Endothelial cell of umbilical vein (primary cell): ENCODE results near the gene ARFGAP3. TPM values are rescaled to one million over a fixed set of nuclear protein-coding genes. Genes with fewer than 3 reads are reported as not detected.

Source experiments
- BruUV-seq: library from RNA; stranded (reverse); fragments of 400-500 nt; replicated peaks from 2 replicates; lab custom pipeline; 2021; lab: Mats Ljungman, UMichigan
- CTCF ChIA-PET: fragments of 300-600, 350-600 bp; sonication (Branson Sonifier 250); formaldehyde crosslinking; loops from one replicate; lab custom pipeline; 2021; ENCODE audit warnings: antibody characterized with exemption, inconsistent platforms; lab: Charles Lee
- POLR2A ChIA-PET: fragments of 300-600, 350-600 bp; sonication (Branson Sonifier 250); formaldehyde crosslinking; loops from one replicate; lab custom pipeline; 2021; ENCODE audit warnings: antibody characterized with exemption, inconsistent platforms; lab: Charles Lee
- DNase-seq: peaks from one replicate; pipeline ENCODE4 v3.0.0-alpha.2; 2011; ENCODE audit warnings: low read depth, low spot score
- FAIRE-seq: peaks from 2 replicates; lab custom pipeline; 2011; peaks lifted over from hg19 to GRCh38; lab: Jason Lieb, UNC
- H2AFZ ChIP-seq: 2 replicates; pipeline ENCODE4 v1.6.0; 2012; ENCODE audit warnings: low read depth, low read length, control low read depth, inconsistent platforms
- H3K27ac ChIP-seq: 2 replicates; pipeline ENCODE4 v1.5.1; 2011; ENCODE audit warnings: low read depth, mild to moderate bottlenecking, control low read depth, low read length, moderate library complexity; ENCODE audit not compliant: insufficient read depth
- H3K27me3 ChIP-seq, 2 experiments: 2 replicates each; pipeline versions ENCODE4 v1.6.0 to v1.6.1; 2011; ENCODE audit warnings: low read length in 2 of 2, mixed read lengths in 1 of 2; ENCODE audit not compliant: control insufficient read depth in 2 of 2, insufficient read depth in 2 of 2
- H3K36me3 ChIP-seq, 2 experiments: 2 replicates in 1 of 2; 3 replicates in 1 of 2; pipeline ENCODE4 v1.5.1; 2011; ENCODE audit warnings: low read length in 2 of 2, mild to moderate bottlenecking in 1 of 2, moderate library complexity in 1 of 2; ENCODE audit not compliant: control insufficient read depth in 2 of 2, insufficient read depth in 2 of 2; ENCODE audit errors: extremely low read depth in 1 of 2
- H3K4me1 ChIP-seq: 3 replicates; pipeline ENCODE4 v1.5.1; 2011; ENCODE audit warnings: mild to moderate bottlenecking, low read length; ENCODE audit not compliant: control insufficient read depth, insufficient read depth; ENCODE audit errors: extremely low read depth
- H3K4me2 ChIP-seq: 2 replicates; pipeline ENCODE4 v1.6.1; 2011; ENCODE audit warnings: low read length, control low read depth, mixed read lengths; ENCODE audit not compliant: insufficient read depth
- H3K4me3 ChIP-seq, 3 experiments: fragments of 200-600 bp in 1 of 3; sonication (generic), shearing (Covaris generic) in 1 of 3; replicated peaks in 1 of 3; 2 replicates each; pipeline ENCODE4 v1.5.1; 2011 to 2016; ENCODE audit warnings: control low read depth in 3 of 3, low read length in 3 of 3, mild to moderate bottlenecking in 2 of 3, inconsistent platforms in 1 of 3, low read depth in 1 of 3, moderate library complexity in 1 of 3; ENCODE audit not compliant: insufficient read depth in 1 of 3
- H3K79me2 ChIP-seq: 2 replicates; pipeline ENCODE4 v1.6.0; 2012; ENCODE audit warnings: low read length, inconsistent platforms; ENCODE audit not compliant: control insufficient read depth, insufficient read depth
- H3K9ac ChIP-seq: replicated peaks from 2 replicates; pipeline ENCODE3; 2011; ENCODE audit warnings: low read length, control low read depth; ENCODE audit not compliant: insufficient read depth; ENCODE audit errors: extremely low read depth
- H3K9me1 ChIP-seq: replicated peaks from 3 replicates; pipeline ENCODE4 v1.6.0; 2011; ENCODE audit warnings: mild to moderate bottlenecking, low read length; ENCODE audit not compliant: control insufficient read depth, insufficient read depth; ENCODE audit errors: extremely low read depth
- H3K9me3 ChIP-seq: replicated peaks from 2 replicates; pipeline ENCODE4 v1.5.1; 2012; ENCODE audit warnings: low read length, inconsistent platforms; ENCODE audit not compliant: control insufficient read depth, insufficient read depth
- H4K20me1 ChIP-seq: replicated peaks from 2 replicates; pipeline ENCODE3; 2011; ENCODE audit warnings: mild to moderate bottlenecking, low read length; ENCODE audit not compliant: control insufficient read depth, insufficient read depth; ENCODE audit errors: extremely low read depth
- GATA2 ChIP-seq: IDR thresholded peaks from 2 replicates; pipeline ENCODE4 v1.7.0; 2011; ENCODE audit warnings: low read depth, mild to moderate bottlenecking, moderate library complexity, mixed read lengths, low read length; ENCODE audit not compliant: insufficient read length, insufficient read depth
- JUN ChIP-seq: IDR thresholded peaks from 2 replicates; pipeline ENCODE4 v1.6.1; 2011; ENCODE audit warnings: borderline replicate concordance, low read depth; ENCODE audit not compliant: insufficient read length, insufficient read depth
- MAX ChIP-seq: IDR thresholded peaks from 2 replicates; pipeline ENCODE4 v1.6.1; 2011; ENCODE audit not compliant: insufficient read depth, insufficient read length
- POLR2AphosphoS5 ChIP-seq: IDR thresholded peaks from 2 replicates; pipeline ENCODE4 v1.6.1; 2012; ENCODE audit warnings: low read depth, mild to moderate bottlenecking, control low read depth, low read length, moderate library complexity; ENCODE audit not compliant: insufficient read depth
- dilution Hi-C: fragments of 300-500 bp; cut with MboI; formaldehyde crosslinking; loops from one replicate; pipeline ENCODE4 v1.15.0; 2019; ENCODE audit warnings: low sequenced_read_pairs; ENCODE audit not compliant: extremely low pct_ligation_motif_present
- intact Hi-C: fragments of 100-400 bp; cut with micrococcal nuclease; formaldehyde crosslinking; loops from one replicate; pipeline ENCODE4 v1.10.0; 2022
- polyA plus RNA-seq, 4 experiments: library from polyadenylated mRNA; depleted of rRNA in 3 of 4; stranded (reverse) in 3 of 4; unstranded in 1 of 4; fragments of >200 nt; gene quantifications; 2 replicates each; pipeline versions ENCODE4 v1.2.1 to v1.2.3, GENCODE V29; 2011 to 2012; ENCODE audit warnings: missing spikeins in 1 of 4
- total RNA-seq: library from RNA; stranded (reverse); gene quantifications from 2 replicates; pipeline ENCODE4 v1.2.3, GENCODE V29; 2021

Gene ARFGAP3
- total and polyA plus RNA-seq, 2 donors (not counting 3 experiments of a cell fraction or from before 2014, with no cell fraction given), result 29.1 to 33.4 TPM

GRCh38 chr22:42887120-42887519 lies 30.0 kb upstream of the ARFGAP3 start:
- Histone ChIP-seq H3K4me3 (no peak overlapping the region), H2AFZ (no peak overlapping the region), H3K9ac (no peak overlapping the region), H3K4me1 (no peaks in the 10 kb centered on the region), H4K20me1 (no peaks in the 10 kb centered on the region), H3K4me2 (no peak overlapping the region), H3K36me3 (peaks cover 0 to 25% of the 10 kb centered on the region in 2 experiments), H3K9me3 (no peaks in the 10 kb centered on the region), H3K27me3 (no peaks in the 10 kb centered on the region), H3K79me2 (no peaks in the 10 kb centered on the region), H3K27ac (no peak overlapping the region), H3K9me1 (no peaks in the 10 kb centered on the region)
- no peak for FAIRE-seq
- dilution Hi-C loops, result no loop called here
- intact Hi-C loops, result no loop called here
- TF ChIP-seq POLR2AphosphoS5, result no peak
- no peak for TF ChIP-seq JUN
- BruUV-seq, result no TSS peak
- ChIA-PET CTCF (no interaction called here), POLR2A (no interaction called here)
- DNase-seq, result no peak

- BruUV-seq, result no TSS peak
- H3K4me3 ChIP-seq, result no peak overlapping the region
- no peaks in the 10 kb centered on the region for H4K20me1 ChIP-seq
- no peaks in the 10 kb centered on the region for H3K79me2 ChIP-seq
- no peak for DNase-seq
- H3K9ac ChIP-seq, result no peak overlapping the region
- dilution Hi-C loops (no loop called here), intact Hi-C loops (no loop called here)
- CTCF ChIA-PET, result no interaction called here
- no peak for FAIRE-seq
- TF ChIP-seq POLR2AphosphoS5, result no peak
- no peak for TF ChIP-seq MAX
- no peak for TF ChIP-seq GATA2
- H3K27me3 ChIP-seq, result no peaks in the 10 kb centered on the region
- no peaks in the 10 kb centered on the region for H3K4me1 ChIP-seq
- no peak overlapping the region for H3K4me2 ChIP-seq
- POLR2A ChIA-PET, result no interaction called here
- H3K9me3 ChIP-seq, result no peaks in the 10 kb centered on the region
- H2AFZ ChIP-seq, result no peak overlapping the region
- no peak overlapping the region for H3K27ac ChIP-seq
- no peaks in the 10 kb centered on the region for H3K9me1 ChIP-seq
- peaks cover 0 to 24% of the 10 kb centered on the region in 2 experiments for H3K36me3 ChIP-seq
Observed at GRCh38 chr22:42885446-42885845, 28.4 kb upstream of the ARFGAP3 start.
